ENCODE results near the gene LAS1L. TPM values are rescaled to one million over a fixed set of nuclear protein-coding genes. Genes with fewer than 3 reads are reported as not detected.

Gene LAS1L
- total RNA-seq (44.5 and 46.7 TPM in 2 replicates), polyA plus RNA-seq (23.4 and 27.5 TPM in 2 replicates), polyA minus RNA-seq (23.2 and 23.3 TPM in 2 replicates)
- total RNA-seq (2013): 28.9 TPM

DNA sequence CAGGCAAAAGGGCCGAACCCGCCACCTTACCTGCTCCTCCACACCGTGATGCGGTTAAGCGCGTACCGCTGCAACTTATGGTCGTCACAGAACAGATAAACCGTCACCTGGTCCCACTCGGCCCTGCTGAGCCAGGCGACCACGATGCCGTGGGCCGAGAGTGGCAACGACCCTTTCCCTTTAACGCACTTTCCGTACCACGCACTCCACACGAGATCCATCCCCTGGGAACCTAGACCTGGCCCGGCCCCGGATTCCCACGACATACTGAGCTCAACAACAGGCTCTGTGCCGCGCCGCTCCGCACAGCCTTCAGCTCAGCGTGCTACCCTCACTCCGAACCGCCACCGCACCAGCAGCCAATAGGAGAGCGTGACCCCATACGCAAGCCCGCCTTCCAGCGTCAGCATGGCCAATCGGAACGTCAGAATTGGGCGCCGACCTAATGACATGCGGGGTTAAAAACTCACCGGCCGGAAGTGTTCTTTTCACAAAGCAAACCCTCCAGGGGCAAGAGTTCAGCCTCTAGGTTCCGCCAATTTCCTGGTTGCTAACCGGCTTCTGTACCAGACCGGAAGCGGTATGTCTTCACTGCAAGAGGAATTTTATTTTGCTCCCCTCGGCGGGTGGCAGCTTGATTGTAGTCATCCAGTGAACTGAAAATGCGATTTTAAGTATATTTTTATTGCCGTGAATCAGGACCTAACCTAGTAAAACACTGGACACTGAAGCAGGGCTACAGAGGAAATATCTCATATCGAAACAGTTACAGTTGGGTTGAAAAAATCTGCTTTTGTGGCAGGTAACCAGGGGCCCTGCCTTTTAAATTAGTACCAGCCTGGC is at the start of gene LAS1L:
Gene LAS1L (minus strand): TSS at position 338 of the 843 bp plus-strand sequence. CDS start 72 bp downstream, at position 266.
- Histone ChIP-seq H3K9ac (ENCODE audit: low read length) (peak within 1 kb of the TSS; percentile 75), H3K4me2 (replicated peaks; ENCODE audit: low read depth, low read length, poor library complexity, severe bottlenecking) (peak within 1 kb of the TSS; percentile 70), H3K36me3 (replicated peaks in 1 of 2; ENCODE audit: control extremely low read depth in 1 of 2, control insufficient read depth in 1 of 2, extremely low read depth in 1 of 2, insufficient read depth in 2 of 2, low read length in 1 of 2) (peaks cover 0 to 5% of the 10 kb centered on the region in 2 experiments), H3K27ac (ENCODE audit: low read length in 2 of 2) (peak within 1 kb of the TSS; percentile 58 to 63), H3K4me3 (ENCODE audit: control extremely low read depth in 1 of 5, extremely low read depth in 1 of 5, insufficient read depth in 1 of 5, low read depth in 2 of 5, low read length in 4 of 5) (peak within 1 kb of the TSS; percentile 56 to 82 (median 79)), H3K79me2 (ENCODE audit: control insufficient read depth, insufficient read depth, low read length) (peaks cover 12% of the 10 kb centered on the region), H3K4me1 (ENCODE audit: control insufficient read depth in 2 of 2, insufficient read depth in 2 of 2, low read length in 2 of 2) (peaks cover 12 to 19% of the 10 kb centered on the region in 2 donors), H3K9me3 (ENCODE audit: control extremely low read depth in 1 of 3, control insufficient read depth in 2 of 3, insufficient read depth in 1 of 3, low read length in 2 of 3) (no peaks in the 10 kb centered on the region), H3K27me3 (replicated peaks in 1 of 4; ENCODE audit: control extremely low read depth in 1 of 4, control insufficient read depth in 3 of 4, insufficient read depth in 4 of 4, low read length in 3 of 4) (no peaks in the 10 kb centered on the region), H2AFZ (ENCODE audit: insufficient read depth, low read depth, low read length, poor library complexity, severe bottlenecking) (peak within 1 kb of the TSS; percentile 73), H4K20me1 (ENCODE audit: control insufficient read depth, insufficient read depth, low read length, poor library complexity, severe bottlenecking) (no peaks in the 10 kb centered on the region)
- Mint-ChIP-seq H3K4me1 (peaks cover 18% of the 10 kb centered on the region), H3K9me3 (ENCODE audit: insufficient read depth) (no peaks in the 10 kb centered on the region), H3K27ac (peak within 1 kb of the TSS; percentile 96), H3K27me3 (no peaks in the 10 kb centered on the region), H3K4me3 (peak within 1 kb of the TSS; percentile 98)
- intact Hi-C loops (cut with micrococcal nuclease): loop anchor here (1.0 to 10.0 kb wide), 5 partner anchors 500 to 1970 kb away; partner anchors contain the start of genes MTMR8, ZC3H12B and ZC4H2
- CTCF ChIA-PET: no interaction called here
- DNase-seq (peak; percentile 93), ATAC-seq (ENCODE audit: low read depth) (peak; percentile 99)
- POLR2A ChIA-PET: no interaction called here
- no peak for TF ChIP-seq EZH2 (IDR thresholded peaks at IDR 0.05; ENCODE audit: borderline replicate concordance, insufficient read depth, low read depth, low read length, poor library complexity, severe bottlenecking)
- TF ChIP-seq, protein P1, sequence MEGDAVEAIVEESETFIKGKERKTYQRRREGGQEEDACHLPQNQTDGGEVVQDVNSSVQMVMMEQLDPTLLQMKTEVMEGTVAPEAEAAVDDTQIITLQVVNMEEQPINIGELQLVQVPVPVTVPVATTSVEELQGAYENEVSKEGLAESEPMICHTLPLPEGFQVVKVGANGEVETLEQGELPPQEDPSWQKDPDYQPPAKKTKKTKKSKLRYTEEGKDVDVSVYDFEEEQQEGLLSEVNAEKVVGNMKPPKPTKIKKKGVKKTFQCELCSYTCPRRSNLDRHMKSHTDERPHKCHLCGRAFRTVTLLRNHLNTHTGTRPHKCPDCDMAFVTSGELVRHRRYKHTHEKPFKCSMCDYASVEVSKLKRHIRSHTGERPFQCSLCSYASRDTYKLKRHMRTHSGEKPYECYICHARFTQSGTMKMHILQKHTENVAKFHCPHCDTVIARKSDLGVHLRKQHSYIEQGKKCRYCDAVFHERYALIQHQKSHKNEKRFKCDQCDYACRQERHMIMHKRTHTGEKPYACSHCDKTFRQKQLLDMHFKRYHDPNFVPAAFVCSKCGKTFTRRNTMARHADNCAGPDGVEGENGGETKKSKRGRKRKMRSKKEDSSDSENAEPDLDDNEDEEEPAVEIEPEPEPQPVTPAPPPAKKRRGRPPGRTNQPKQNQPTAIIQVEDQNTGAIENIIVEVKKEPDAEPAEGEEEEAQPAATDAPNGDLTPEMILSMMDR (IDR thresholded peaks at IDR 0.05): no peak
- 1% methylated on average over 33 of the region's 50 CpGs for WGBS (ENCODE audit: insufficient coverage)

Measured in B cell (primary cell).